Measurements from ENCODE around the gene ALPK3.

ALPK3 gene

DNA sequence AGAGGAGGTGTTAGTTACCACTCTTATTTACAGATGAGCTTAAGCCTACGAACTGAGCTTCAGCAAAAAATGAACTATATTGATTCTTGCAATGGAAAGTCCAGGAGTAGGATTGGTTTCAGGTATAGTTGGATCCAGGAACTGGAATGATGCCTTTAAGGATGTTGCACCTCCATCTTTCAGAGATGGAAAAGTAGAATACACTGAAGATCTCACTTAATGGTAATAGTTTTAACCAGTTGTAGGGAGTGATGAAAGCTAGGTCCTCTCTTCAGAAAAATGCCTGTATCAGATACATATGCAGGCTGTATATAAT is 69.8 kb downstream of the ALPK3 start:
- 89% methylated on average over 1 of the region's 1 CpG for WGBS
- Histone ChIP-seq H3K9me3 (ENCODE audit: insufficient read depth, low read depth, low read length) (no peaks in the 10 kb centered on the region), H3K27me3 (ENCODE audit: insufficient read depth, low read length) (0 out of 2 replicates have a peak, but pooled peaks cover 2% of the 10 kb centered on the region), H3K36me3 (ENCODE audit: insufficient read depth, low read length) (no peaks in the 10 kb centered on the region), H3K27ac (ENCODE audit: low read depth, low read length) (no peak overlapping the region), H3K4me3 (ENCODE audit: low read length) (no peak overlapping the region), H3K4me1 (ENCODE audit: insufficient read depth, low read length) (no peaks in the 10 kb centered on the region), H3K9ac (ENCODE audit: low read depth, low read length) (no peak overlapping the region)

DNA sequence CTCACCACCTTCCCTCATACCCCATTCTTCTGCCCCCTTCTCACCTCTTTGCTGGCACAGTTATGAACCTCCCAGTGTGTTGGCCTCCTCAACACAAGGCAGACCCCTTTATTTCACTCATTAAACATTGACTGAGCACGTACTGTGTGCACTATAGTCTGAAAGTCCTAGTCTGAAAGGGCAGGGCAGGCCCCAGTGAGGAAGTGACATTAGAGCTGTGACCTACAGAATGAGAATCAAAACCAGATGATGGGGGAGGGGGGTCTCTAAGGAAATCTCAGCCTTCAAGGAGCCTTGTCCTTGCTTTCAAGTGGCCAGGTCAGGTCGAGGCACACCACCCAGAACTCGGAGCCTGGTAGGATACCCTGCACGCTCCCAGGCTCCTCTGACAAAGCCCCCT is 70.8 kb downstream of the ALPK3 start:
- 0 out of 2 replicates have a peak, but pooled peaks cover 2% of the 10 kb centered on the region for H3K27me3 ChIP-seq (ENCODE audit: insufficient read depth, low read length)
- no peak overlapping the region for H3K27ac ChIP-seq (ENCODE audit: low read depth, low read length)
- H3K4me3 ChIP-seq (ENCODE audit: low read length), result no peak overlapping the region
- WGBS, result 94% methylated on average over 4 of the region's 4 CpGs
- H3K36me3 ChIP-seq (ENCODE audit: insufficient read depth, low read length), result no peaks in the 10 kb centered on the region
- no peaks in the 10 kb centered on the region for H3K4me1 ChIP-seq (ENCODE audit: insufficient read depth, low read length)
- no peaks in the 10 kb centered on the region for H3K9me3 ChIP-seq (ENCODE audit: insufficient read depth, low read depth, low read length)
- no peak overlapping the region for H3K9ac ChIP-seq (ENCODE audit: low read depth, low read length)

- 83% methylated on average over 17 of the region's 17 CpGs for WGBS
- H3K9ac ChIP-seq (ENCODE audit: low read depth, low read length), result no peak overlapping the region
- H3K36me3 ChIP-seq (ENCODE audit: insufficient read depth, low read length), result no peaks in the 10 kb centered on the region
- no peak overlapping the region for H3K27ac ChIP-seq (ENCODE audit: low read depth, low read length)
- 0 out of 2 replicates have a peak, but pooled peaks cover 2% of the 10 kb centered on the region for H3K27me3 ChIP-seq (ENCODE audit: insufficient read depth, low read length)
- H3K4me1 ChIP-seq (ENCODE audit: insufficient read depth, low read length), result no peaks in the 10 kb centered on the region
- no peaks in the 10 kb centered on the region for H3K9me3 ChIP-seq (ENCODE audit: insufficient read depth, low read depth, low read length)
- no peak overlapping the region for H3K4me3 ChIP-seq (ENCODE audit: low read length)
These were observed 71.5 kb downstream of the ALPK3 start for GRCh38 chr15:84888639-84889038.

DNA sequence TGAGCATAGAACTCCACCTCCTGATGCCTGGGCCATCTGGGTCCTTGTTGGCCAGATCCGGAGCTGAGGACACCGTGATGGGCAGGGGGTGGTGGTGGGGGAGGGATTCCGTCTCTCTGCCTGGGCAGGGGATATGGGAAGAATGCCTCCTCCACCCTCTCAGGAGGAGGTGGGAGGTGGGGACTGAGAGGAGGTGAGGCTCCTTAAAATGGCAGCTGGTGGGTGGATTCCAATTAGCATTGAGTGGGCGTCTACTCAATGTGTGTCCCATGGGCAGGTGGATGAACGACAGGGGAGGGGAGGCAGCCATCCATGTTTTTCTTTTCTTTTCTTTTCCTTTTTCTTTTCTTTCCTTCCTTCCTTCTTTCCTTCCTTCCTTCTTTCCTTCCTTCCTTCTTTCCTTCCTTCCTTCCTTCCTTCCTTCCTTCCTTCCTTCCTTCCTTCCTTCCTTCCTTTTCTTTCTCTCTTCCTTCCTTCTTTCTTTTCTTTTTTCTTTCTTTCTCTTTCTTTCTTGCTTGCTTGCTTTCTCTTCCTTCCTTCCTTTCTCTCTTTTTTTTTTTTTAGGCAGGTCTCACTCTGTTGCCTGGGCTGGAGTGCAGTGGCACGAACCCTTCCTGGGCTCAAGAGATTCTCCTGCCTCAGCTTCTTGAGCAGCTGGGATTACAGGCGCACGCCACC is 72.3 kb downstream of the ALPK3 start:
- H3K9ac ChIP-seq (ENCODE audit: low read depth, low read length), result no peak overlapping the region
- H3K27ac ChIP-seq (ENCODE audit: low read depth, low read length), result no peak overlapping the region
- 80% methylated on average over 8 of the region's 8 CpGs for WGBS
- H3K4me3 ChIP-seq (ENCODE audit: low read length), result no peak overlapping the region
- no peaks in the 10 kb centered on the region for H3K4me1 ChIP-seq (ENCODE audit: insufficient read depth, low read length)
- 0 out of 2 replicates have a peak, but pooled peaks cover 2% of the 10 kb centered on the region for H3K27me3 ChIP-seq (ENCODE audit: insufficient read depth, low read length)
- no peaks in the 10 kb centered on the region for H3K36me3 ChIP-seq (ENCODE audit: insufficient read depth, low read length)
- no peaks in the 10 kb centered on the region for H3K9me3 ChIP-seq (ENCODE audit: insufficient read depth, low read depth, low read length)

DNA sequence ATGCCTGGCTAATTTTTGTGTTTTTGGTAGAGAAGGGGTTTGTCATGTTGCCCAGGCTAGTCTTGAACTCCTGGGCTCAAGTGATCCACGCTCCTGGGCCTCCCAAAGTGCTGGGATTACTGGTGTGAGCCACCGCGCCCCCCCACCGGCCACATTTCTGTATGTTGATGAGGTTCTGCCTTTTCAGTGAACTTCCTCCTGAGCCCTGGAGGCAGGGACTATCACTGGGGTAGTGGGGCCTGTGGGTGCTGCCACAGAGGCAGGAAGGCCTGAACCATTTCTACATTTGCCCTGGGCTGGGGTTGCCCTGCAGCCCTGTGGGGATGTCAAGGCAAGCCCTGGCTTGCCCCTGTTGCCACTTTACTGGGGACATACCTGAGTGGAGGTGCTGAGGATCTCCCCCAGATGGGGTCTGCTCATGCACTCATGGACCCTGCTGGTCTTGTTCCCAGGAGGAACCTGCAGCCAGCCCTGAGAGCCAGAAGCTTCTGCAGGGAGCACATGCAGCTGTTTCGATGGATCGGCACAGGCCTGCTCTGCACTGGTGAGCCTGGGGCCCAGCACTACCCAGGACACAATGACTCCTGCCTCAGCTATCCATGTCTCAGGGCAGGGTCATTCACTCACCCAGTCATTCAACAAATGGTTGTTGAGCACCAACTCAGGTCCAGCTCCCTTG is 73.0 kb downstream of the ALPK3 start:
- no peaks in the 10 kb centered on the region for H3K36me3 ChIP-seq (ENCODE audit: insufficient read depth, low read length)
- H3K9me3 ChIP-seq (ENCODE audit: insufficient read depth, low read depth, low read length), result no peaks in the 10 kb centered on the region
- WGBS, result 95% methylated on average over 6 of the region's 6 CpGs
- H3K27ac ChIP-seq (ENCODE audit: low read depth, low read length), result no peak overlapping the region
- H3K4me3 ChIP-seq (ENCODE audit: low read length), result no peak overlapping the region
- 0 out of 2 replicates have a peak, but pooled peaks cover 2% of the 10 kb centered on the region for H3K27me3 ChIP-seq (ENCODE audit: insufficient read depth, low read length)
- no peaks in the 10 kb centered on the region for H3K4me1 ChIP-seq (ENCODE audit: insufficient read depth, low read length)
- H3K9ac ChIP-seq (ENCODE audit: low read depth, low read length), result no peak overlapping the region

- Histone ChIP-seq H3K27ac (ENCODE audit: low read depth, low read length) (no peak overlapping the region), H3K27me3 (ENCODE audit: insufficient read depth, low read length) (0 out of 2 replicates have a peak, but pooled peaks cover 2% of the 10 kb centered on the region), H3K9ac (ENCODE audit: low read depth, low read length) (no peak overlapping the region), H3K4me1 (ENCODE audit: insufficient read depth, low read length) (no peaks in the 10 kb centered on the region), H3K36me3 (ENCODE audit: insufficient read depth, low read length) (no peaks in the 10 kb centered on the region), H3K4me3 (ENCODE audit: low read length) (no peak overlapping the region), H3K9me3 (ENCODE audit: insufficient read depth, low read depth, low read length) (no peaks in the 10 kb centered on the region)
- WGBS, result 93% methylated on average over 5 of the region's 5 CpGs
These were observed 73.6 kb downstream of the ALPK3 start for GRCh38 chr15:84890670-84891162.

DNA sequence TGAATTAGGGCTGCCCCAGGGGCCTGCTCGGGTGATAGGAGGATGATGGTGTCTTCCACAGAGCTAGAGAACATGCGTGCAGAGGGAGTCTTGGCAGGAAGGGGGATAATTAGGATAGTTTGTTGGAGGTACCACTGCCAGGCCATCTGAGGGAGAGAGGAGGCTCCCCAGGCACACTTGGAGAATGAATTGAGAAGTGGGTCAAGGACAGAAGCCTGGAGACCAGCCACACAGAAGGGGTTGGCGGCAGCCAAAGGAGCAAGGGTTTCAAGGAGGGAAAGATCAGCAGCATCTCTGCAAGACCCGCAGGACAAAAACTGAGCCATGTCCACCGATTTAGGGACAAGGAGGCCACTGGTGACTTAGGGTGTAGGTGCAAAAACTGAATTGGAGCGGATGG is 74.2 kb downstream of the ALPK3 start:
- H3K4me1 ChIP-seq (ENCODE audit: insufficient read depth, low read length), result no peaks in the 10 kb centered on the region
- H3K27ac ChIP-seq (ENCODE audit: low read depth, low read length), result no peak overlapping the region
- no peaks in the 10 kb centered on the region for H3K9me3 ChIP-seq (ENCODE audit: insufficient read depth, low read depth, low read length)
- H3K9ac ChIP-seq (ENCODE audit: low read depth, low read length), result no peak overlapping the region
- H3K27me3 ChIP-seq (ENCODE audit: insufficient read depth, low read length), result 0 out of 2 replicates have a peak, but pooled peaks cover 2% of the 10 kb centered on the region
- 89% methylated on average over 6 of the region's 6 CpGs for WGBS
- no peak overlapping the region for H3K4me3 ChIP-seq (ENCODE audit: low read length)
- H3K36me3 ChIP-seq (ENCODE audit: insufficient read depth, low read length), result no peaks in the 10 kb centered on the region

GRCh38 chr15:84892786-84893307 is 75.7 kb downstream of the ALPK3 start:
- Histone ChIP-seq H3K4me3 (ENCODE audit: low read length) (no peak overlapping the region), H3K4me1 (ENCODE audit: insufficient read depth, low read length) (no peaks in the 10 kb centered on the region), H3K27ac (ENCODE audit: low read depth, low read length) (no peak overlapping the region), H3K9me3 (ENCODE audit: insufficient read depth, low read depth, low read length) (no peaks in the 10 kb centered on the region), H3K27me3 (ENCODE audit: insufficient read depth, low read length) (0 out of 2 replicates have a peak, but pooled peaks cover 2% of the 10 kb centered on the region), H3K36me3 (ENCODE audit: insufficient read depth, low read length) (no peaks in the 10 kb centered on the region), H3K9ac (ENCODE audit: low read depth, low read length) (no peak overlapping the region)
- 91% methylated on average over 10 of the region's 10 CpGs for WGBS

- 90% methylated on average over 10 of the region's 10 CpGs for WGBS
- no peaks in the 10 kb centered on the region for H3K9me3 ChIP-seq (ENCODE audit: insufficient read depth, low read depth, low read length)
- H3K9ac ChIP-seq (ENCODE audit: low read depth, low read length), result no peak overlapping the region
- no peaks in the 10 kb centered on the region for H3K36me3 ChIP-seq (ENCODE audit: insufficient read depth, low read length)
- no peak overlapping the region for H3K4me3 ChIP-seq (ENCODE audit: low read length)
- H3K27ac ChIP-seq (ENCODE audit: low read depth, low read length), result no peak overlapping the region
- no peaks in the 10 kb centered on the region for H3K4me1 ChIP-seq (ENCODE audit: insufficient read depth, low read length)
- H3K27me3 ChIP-seq (ENCODE audit: insufficient read depth, low read length), result 0 out of 2 replicates have a peak, but pooled peaks cover 2% of the 10 kb centered on the region
These were observed 76.5 kb downstream of the ALPK3 start for GRCh38 chr15:84893607-84894006.

DNA sequence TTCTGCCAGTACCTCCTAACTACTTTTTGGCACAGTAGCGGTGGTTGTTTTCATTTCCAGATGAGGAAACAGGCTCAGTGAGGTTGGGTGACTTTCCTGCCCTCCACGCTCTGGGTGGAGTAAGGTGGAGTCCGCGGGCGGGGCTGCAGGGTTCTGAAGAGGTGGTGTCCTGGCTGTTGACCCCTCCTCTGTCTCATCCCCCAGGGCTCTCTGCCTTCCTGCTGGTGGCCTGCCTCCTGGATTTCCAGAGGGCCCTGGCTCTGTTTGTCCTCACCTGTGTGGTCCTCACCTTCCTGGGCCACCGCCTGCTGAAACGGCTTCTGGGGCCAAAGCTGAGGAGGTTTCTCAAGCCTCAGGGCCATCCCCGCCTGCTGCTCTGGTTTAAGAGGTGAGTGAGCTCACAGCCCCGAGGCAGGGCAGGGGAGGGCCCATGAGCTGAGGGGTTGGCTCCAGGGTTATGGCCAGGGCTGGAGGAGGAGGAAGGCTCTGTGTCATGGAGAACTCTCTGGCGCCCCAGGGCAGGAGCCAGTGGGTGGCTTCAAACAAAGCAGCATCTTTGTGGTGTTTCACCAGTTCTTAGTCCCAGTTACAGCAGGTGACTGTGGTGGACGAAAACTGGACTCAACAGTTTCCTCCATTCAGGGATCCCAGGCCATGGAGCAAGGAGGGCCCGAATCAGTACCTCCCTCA is 77.7 kb downstream of the ALPK3 start:
- Histone ChIP-seq H3K9me3 (ENCODE audit: insufficient read depth, low read depth, low read length) (no peaks in the 10 kb centered on the region), H3K36me3 (ENCODE audit: insufficient read depth, low read length) (no peaks in the 10 kb centered on the region), H3K4me1 (ENCODE audit: insufficient read depth, low read length) (no peaks in the 10 kb centered on the region), H3K27me3 (ENCODE audit: insufficient read depth, low read length) (0 out of 2 replicates have a peak, but pooled peaks cover 2% of the 10 kb centered on the region), H3K4me3 (ENCODE audit: low read length) (no peak overlapping the region), H3K9ac (ENCODE audit: low read depth, low read length) (no peak overlapping the region), H3K27ac (ENCODE audit: low read depth, low read length) (no peak overlapping the region)
- 89% methylated on average over 12 of the region's 12 CpGs for WGBS

DNA sequence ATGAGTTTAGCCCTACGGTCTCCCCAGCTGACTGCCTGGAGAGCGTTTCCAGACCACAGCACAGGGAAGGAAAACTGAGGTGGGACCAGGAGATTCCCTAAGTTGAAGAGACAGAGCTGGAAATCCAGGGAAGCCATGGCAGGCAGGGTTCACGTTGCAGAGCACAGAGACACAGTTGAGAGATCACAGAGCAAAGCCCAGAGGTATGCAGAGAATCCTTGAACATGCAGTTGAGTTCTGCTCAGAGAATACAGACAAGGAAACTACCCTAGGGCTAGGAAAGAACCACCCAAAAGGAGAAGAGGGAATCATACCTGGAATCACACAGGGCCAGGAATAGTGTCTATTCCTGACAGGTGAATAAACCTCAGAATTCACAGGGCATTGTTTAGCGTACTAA is 81.6 kb downstream of the ALPK3 start:
- no peaks in the 10 kb centered on the region for H3K4me1 ChIP-seq (ENCODE audit: insufficient read depth, low read length)
- no peaks in the 10 kb centered on the region for H3K27me3 ChIP-seq (ENCODE audit: insufficient read depth, low read length)
- no peaks in the 10 kb centered on the region for H3K36me3 ChIP-seq (ENCODE audit: insufficient read depth, low read length)
- no peak overlapping the region for H3K4me3 ChIP-seq (ENCODE audit: low read length)
- H3K9me3 ChIP-seq (ENCODE audit: insufficient read depth, low read depth, low read length), result 0 out of 2 replicates have a peak, but pooled peaks cover 4% of the 10 kb centered on the region
- H3K9ac ChIP-seq (ENCODE audit: low read depth, low read length), result no peak overlapping the region
- WGBS, result 75% methylated on average over 4 of the region's 4 CpGs
- H3K27ac ChIP-seq (ENCODE audit: low read depth, low read length), result no peak overlapping the region
